ENCODE measurements around the gene TMPRSS5. TPM values are rescaled to one million over a fixed set of nuclear protein-coding genes. Genes with fewer than 3 reads are reported as not detected.

TMPRSS5 gene
- total and polyA plus RNA-seq, 2 of the 8 experiments (the other 6 are each of a cell fraction or from before 2014, with no cell fraction given), result 0.54 to 0.78 TPM

- FAIRE-seq (no peak), DNase-seq (ENCODE audit: low read depth in 1 of 2, low spot score in 2 of 2) (no peak)
- Histone ChIP-seq H3K79me1 (ENCODE audit: low read depth, low read length) (no peaks in the 10 kb centered on the region), H2BK15ac (ENCODE audit: low read length) (no peak overlapping the region), H3K36me3 (ENCODE audit: control insufficient read depth in 2 of 4, insufficient read depth in 4 of 4, low read length in 3 of 4) (no peaks in the 10 kb centered on the region), H2BK12ac (ENCODE audit: low read depth, low read length) (no peak overlapping the region), H3K23me2 (ENCODE audit: low read depth, low read length) (no peaks in the 10 kb centered on the region; the same call in 1 of the 2 replicates), H3K23ac (ENCODE audit: insufficient read length) (no peak overlapping the region), H4K20me1 (replicated peaks in 1 of 2; ENCODE audit: control insufficient read depth in 1 of 2, insufficient read depth in 2 of 2, low read length in 2 of 2) (no peaks in the 10 kb centered on the region), H4K5ac (ENCODE audit: insufficient read length, low read depth, low read length) (no peak overlapping the region), H3K18ac (ENCODE audit: extremely low read depth, low read length) (no peak overlapping the region), H3K9me3 (ENCODE audit: insufficient read depth in 2 of 2, low read depth in 1 of 2, low read length in 1 of 2) (no peaks in the 10 kb centered on the region), H4K8ac (ENCODE audit: extremely low read depth, insufficient read depth, low read length) (no peak overlapping the region), H2AFZ (ENCODE audit: low read length) (no peak overlapping the region), H3K4me2 (ENCODE audit: insufficient read depth in 1 of 2, low read depth in 2 of 2, low read length in 2 of 2) (no peak overlapping the region), H4K91ac (replicated peaks; ENCODE audit: insufficient read length, low read length) (no peak overlapping the region), H3K14ac (ENCODE audit: insufficient read length) (no peak overlapping the region), H2BK120ac (replicated peaks; ENCODE audit: low read depth, low read length) (no peak overlapping the region), H3K4me3 (ENCODE audit: extremely low read depth in 1 of 4, insufficient read depth in 2 of 4, low read depth in 3 of 4, low read length in 4 of 4) (no peak overlapping the region), H3K27ac (ENCODE audit: low read depth, low read length) (no peak overlapping the region), H2AK5ac (ENCODE audit: low read depth, low read length) (no peak overlapping the region), H2BK5ac (ENCODE audit: low read depth, low read length) (no peak overlapping the region), H2BK20ac (ENCODE audit: low read length) (no peak overlapping the region), H3K79me2 (ENCODE audit: control insufficient read depth in 1 of 2, insufficient read depth in 2 of 2, low read length in 2 of 2) (no peaks in the 10 kb centered on the region), H3K4ac (replicated peaks; ENCODE audit: insufficient read length, low read depth, low read length) (no peak overlapping the region), H3K9ac (replicated peaks in 1 of 4; ENCODE audit: extremely low read depth in 1 of 4, low read depth in 3 of 4, low read length in 3 of 4) (no peak overlapping the region), H3K56ac (replicated peaks; ENCODE audit: insufficient read length, low read depth, low read length) (no peak overlapping the region), H3K27me3 (replicated peaks in 1 of 4; ENCODE audit: control insufficient read depth in 3 of 4, extremely low read depth in 1 of 4, insufficient read depth in 3 of 4, low read length in 3 of 4) (no peaks in the 10 kb centered on the region), H3K4me1 (replicated peaks in 1 of 4; ENCODE audit: control insufficient read depth in 3 of 4, insufficient read depth in 4 of 4, low read length in 3 of 4) (no peaks in the 10 kb centered on the region; a peak in 1 of 7 replicates)
- WGBS, 2 experiments (ENCODE audit: extremely low coverage in 1 of 2, insufficient coverage in 1 of 2, insufficient read length in 1 of 2, insufficient replicate concordance in 2 of 2, low coverage in 1 of 2, low lambda C conversion rate in 2 of 2, missing lambda C conversion rate in 1 of 2), result 85% methylated on average over 3 of the region's 3 CpGs; no CpG with 5 or more reads in 1 of the 2 experiments
- ChIA-PET CTCF (ENCODE audit: partially characterized antibody) (interaction anchor here (0.8 kb wide), 1 partner anchor 32 kb away, joined by 3 read pairs; no protein-coding TSS in a partner anchor), POLR2A (ENCODE audit: partially characterized antibody) (no interaction called here)
- TF ChIP-seq CEBPB (IDR thresholded peaks at IDR 0.05; ENCODE audit: low read depth, low read length), result no peak
- TF ChIP-seq, protein P1, sequence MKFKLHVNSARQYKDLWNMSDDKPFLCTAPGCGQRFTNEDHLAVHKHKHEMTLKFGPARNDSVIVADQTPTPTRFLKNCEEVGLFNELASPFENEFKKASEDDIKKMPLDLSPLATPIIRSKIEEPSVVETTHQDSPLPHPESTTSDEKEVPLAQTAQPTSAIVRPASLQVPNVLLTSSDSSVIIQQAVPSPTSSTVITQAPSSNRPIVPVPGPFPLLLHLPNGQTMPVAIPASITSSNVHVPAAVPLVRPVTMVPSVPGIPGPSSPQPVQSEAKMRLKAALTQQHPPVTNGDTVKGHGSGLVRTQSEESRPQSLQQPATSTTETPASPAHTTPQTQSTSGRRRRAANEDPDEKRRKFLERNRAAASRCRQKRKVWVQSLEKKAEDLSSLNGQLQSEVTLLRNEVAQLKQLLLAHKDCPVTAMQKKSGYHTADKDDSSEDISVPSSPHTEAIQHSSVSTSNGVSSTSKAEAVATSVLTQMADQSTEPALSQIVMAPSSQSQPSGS (IDR thresholded peaks at IDR 0.05; ENCODE audit: low read length), result no peak
- no peak for TF ChIP-seq RNF2 (IDR thresholded peaks at IDR 0.05; ENCODE audit: borderline replicate concordance, low read depth, low read length, missing control alignments, poor library complexity, severe bottlenecking)
- TF ChIP-seq GABPA (IDR thresholded peaks at IDR 0.05; ENCODE audit: borderline replicate concordance, insufficient read depth, low read length), result no peak
Measured at GRCh38 chr11:113698515-113698914, 7.6 kb downstream of the TMPRSS5 start.
